ENCODE measurements around the gene CMTM2.

Gene CMTM2

DNA sequence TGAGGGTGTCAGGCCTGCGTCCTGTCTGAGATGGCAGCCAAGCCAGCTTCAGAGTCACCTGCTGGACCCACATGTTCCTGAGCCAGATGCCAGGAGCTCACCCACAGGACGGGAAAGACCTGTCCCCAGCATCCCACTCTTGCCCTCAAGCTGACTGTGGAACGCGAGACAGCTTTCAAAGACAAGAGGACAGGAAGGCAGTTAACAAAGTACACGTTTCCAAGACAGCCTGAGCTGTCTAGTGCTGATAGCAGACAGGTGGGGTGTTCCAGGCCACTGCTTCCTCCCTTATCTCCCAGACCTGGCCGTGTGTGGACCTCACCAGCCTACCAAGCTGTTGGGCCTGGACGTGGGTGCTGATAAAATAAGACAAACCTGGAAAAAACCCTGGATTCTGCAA is 38.5 kb downstream of the CMTM2 start:
- H2AK5ac ChIP-seq (ENCODE audit: low read length, severe bottlenecking) = peak overlapping the region; percentile 21
- peaks cover 8% of the 10 kb centered on the region for H3K79me1 ChIP-seq (replicated peaks; ENCODE audit: low read length, poor library complexity, severe bottlenecking)
- H2AFZ ChIP-seq (ENCODE audit: low read depth, low read length) = no peak overlapping the region
- no peak overlapping the region for H2BK15ac ChIP-seq (ENCODE audit: low read depth, poor library complexity, severe bottlenecking)
- no peak overlapping the region for H2BK120ac ChIP-seq (ENCODE audit: low read depth, low read length)
- no peak overlapping the region for H3K27ac ChIP-seq (ENCODE audit: low read length, poor library complexity, severe bottlenecking)
- 64% methylated on average over 7 of the region's 7 CpGs for WGBS
- peak overlapping the region; percentile 6 to 75 for H2BK12ac ChIP-seq (ENCODE audit: low read length in 2 of 2)
- no peak overlapping the region for H4K91ac ChIP-seq (ENCODE audit: low read length)
- peaks cover 32% of the 10 kb centered on the region for H3K4me1 ChIP-seq (ENCODE audit: control insufficient read depth, insufficient read depth, low read depth, low read length)
- H3K9ac ChIP-seq (ENCODE audit: low read length) = no peak overlapping the region
- no peak overlapping the region for H3K14ac ChIP-seq (ENCODE audit: low read length in 2 of 2)
- peaks cover 27 to 29% of the 10 kb centered on the region in 2 experiments for H3K36me3 ChIP-seq (ENCODE audit: control insufficient read depth in 1 of 2, insufficient read depth in 2 of 2, low read depth in 1 of 2, low read length in 2 of 2)
- H3K9me3 ChIP-seq (ENCODE audit: control insufficient read depth, low read length) = no peaks in the 10 kb centered on the region
- H3K4me3 ChIP-seq (ENCODE audit: insufficient read depth in 1 of 2, low read depth in 1 of 2, low read length in 2 of 2) = no peak overlapping the region
- H3K23ac ChIP-seq (ENCODE audit: low read length in 2 of 2) = no peak overlapping the region
- DNase-seq = peak; percentile 14
- no peak overlapping the region for H3K18ac ChIP-seq (ENCODE audit: low read depth in 1 of 2, low read length in 2 of 2)
- H3K4me2 ChIP-seq (ENCODE audit: low read length, poor library complexity, severe bottlenecking) = no peak overlapping the region
- H4K8ac ChIP-seq (ENCODE audit: low read length) = no peak overlapping the region
- H3K27me3 ChIP-seq (ENCODE audit: control insufficient read depth in 1 of 2, insufficient read depth in 1 of 2, low read length in 2 of 2) = no peaks in the 10 kb centered on the region
- H2BK5ac ChIP-seq (ENCODE audit: low read depth, low read length, poor library complexity, severe bottlenecking) = no peak overlapping the region
- no peak overlapping the region for H3K4ac ChIP-seq (ENCODE audit: low read depth in 1 of 2, low read length in 2 of 2)

DNA sequence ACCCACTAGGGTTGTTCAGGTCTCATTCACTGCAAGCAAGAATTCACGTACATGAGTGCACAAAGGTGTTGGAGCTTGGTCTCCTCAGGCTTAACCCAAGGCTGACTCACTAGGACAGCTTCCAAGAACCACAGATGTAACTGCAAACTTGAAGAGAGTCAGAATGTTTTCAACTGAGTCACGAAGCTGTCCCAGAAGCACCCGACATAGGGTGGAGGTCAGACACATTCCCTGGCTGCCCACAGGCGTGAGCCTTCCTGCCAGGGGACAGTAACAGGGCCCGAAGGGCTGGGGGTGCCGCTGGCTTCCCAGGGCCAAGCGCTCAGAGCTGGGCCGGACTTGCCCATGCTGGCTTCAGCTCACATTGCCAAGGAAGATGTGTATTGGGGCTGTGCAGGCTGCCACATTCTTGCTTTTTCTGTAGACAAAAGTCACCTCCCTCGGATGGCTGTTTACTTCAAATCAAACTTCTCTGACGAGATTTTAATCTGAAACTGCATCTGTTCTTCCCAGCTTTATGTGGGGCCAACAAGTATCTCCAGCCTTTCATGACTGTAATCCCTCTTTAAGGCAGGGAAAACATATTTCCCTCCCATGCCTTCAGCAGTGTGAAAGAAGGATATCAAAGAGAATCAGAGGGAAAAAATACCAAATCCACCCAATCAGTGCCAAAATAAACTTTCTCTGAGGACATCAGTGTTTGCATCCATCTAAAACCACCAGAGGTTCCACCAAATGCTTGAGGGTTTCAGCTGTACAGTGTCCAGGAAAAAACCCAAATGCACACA is 39.5 kb downstream of the CMTM2 start:
- Histone ChIP-seq H3K79me1 (replicated peaks; ENCODE audit: low read length, poor library complexity, severe bottlenecking) (peaks cover 4% of the 10 kb centered on the region), H2BK5ac (ENCODE audit: low read depth, low read length, poor library complexity, severe bottlenecking) (no peak overlapping the region), H2BK12ac (ENCODE audit: low read length in 2 of 2) (peak overlapping the region in 1 of 2 experiments; percentile 11), H3K27me3 (ENCODE audit: control insufficient read depth in 1 of 2, insufficient read depth in 1 of 2, low read length in 2 of 2) (no peaks in the 10 kb centered on the region), H3K4me2 (ENCODE audit: low read length, poor library complexity, severe bottlenecking) (peak overlapping the region; percentile 23), H3K36me3 (ENCODE audit: control insufficient read depth in 1 of 2, insufficient read depth in 2 of 2, low read depth in 1 of 2, low read length in 2 of 2) (peaks cover 17 to 25% of the 10 kb centered on the region in 2 experiments), H3K14ac (ENCODE audit: low read length in 2 of 2) (no peak overlapping the region), H3K23ac (ENCODE audit: low read length in 2 of 2) (no peak overlapping the region), H3K9me3 (ENCODE audit: control insufficient read depth, low read length) (no peaks in the 10 kb centered on the region), H3K4me3 (ENCODE audit: insufficient read depth in 1 of 2, low read depth in 1 of 2, low read length in 2 of 2) (peak overlapping the region in 1 of 2 experiments; percentile 51), H2BK15ac (ENCODE audit: low read depth, poor library complexity, severe bottlenecking) (no peak overlapping the region), H3K4ac (ENCODE audit: low read depth in 1 of 2, low read length in 2 of 2) (peak overlapping the region in 1 of 2 experiments; percentile 10), H3K4me1 (ENCODE audit: control insufficient read depth, insufficient read depth, low read depth, low read length) (peaks cover 32% of the 10 kb centered on the region), H3K9ac (ENCODE audit: low read length) (peak overlapping the region; percentile 67), H2BK120ac (ENCODE audit: low read depth, low read length) (no peak overlapping the region), H2AK5ac (ENCODE audit: low read length, severe bottlenecking) (peak overlapping the region; percentile 46), H3K18ac (ENCODE audit: low read depth in 1 of 2, low read length in 2 of 2) (peak overlapping the region; percentile 27 to 67), H4K91ac (ENCODE audit: low read length) (no peak overlapping the region), H4K8ac (ENCODE audit: low read length) (no peak overlapping the region), H3K27ac (ENCODE audit: low read length, poor library complexity, severe bottlenecking) (peak overlapping the region; percentile 73), H2AFZ (ENCODE audit: low read depth, low read length) (no peak overlapping the region)
- 36% methylated on average over 10 of the region's 10 CpGs for WGBS
- peak; percentile 93 for DNase-seq

- Histone ChIP-seq H2BK15ac (ENCODE audit: low read depth, poor library complexity, severe bottlenecking) (no peak overlapping the region), H2AFZ (ENCODE audit: low read depth, low read length) (no peak overlapping the region), H2BK120ac (ENCODE audit: low read depth, low read length) (no peak overlapping the region), H3K9ac (ENCODE audit: low read length) (peak overlapping the region; percentile 67), H3K4me2 (ENCODE audit: low read length, poor library complexity, severe bottlenecking) (no peak overlapping the region), H3K18ac (ENCODE audit: low read depth in 1 of 2, low read length in 2 of 2) (peak overlapping the region in 1 of 2 experiments; percentile 13), H4K91ac (ENCODE audit: low read length) (peak overlapping the region; percentile 85), H3K27ac (ENCODE audit: low read length, poor library complexity, severe bottlenecking) (peak overlapping the region; percentile 73), H3K4me1 (ENCODE audit: control insufficient read depth, insufficient read depth, low read depth, low read length) (peaks cover 32% of the 10 kb centered on the region), H3K4ac (ENCODE audit: low read depth in 1 of 2, low read length in 2 of 2) (no peak overlapping the region), H3K4me3 (ENCODE audit: insufficient read depth in 1 of 2, low read depth in 1 of 2, low read length in 2 of 2) (peak overlapping the region in 1 of 2 experiments; percentile 34), H3K27me3 (ENCODE audit: control insufficient read depth in 1 of 2, insufficient read depth in 1 of 2, low read length in 2 of 2) (no peaks in the 10 kb centered on the region), H3K36me3 (ENCODE audit: control insufficient read depth in 1 of 2, insufficient read depth in 2 of 2, low read depth in 1 of 2, low read length in 2 of 2) (peaks cover 8 to 16% of the 10 kb centered on the region in 2 experiments), H3K23ac (ENCODE audit: low read length in 2 of 2) (no peak overlapping the region), H4K8ac (ENCODE audit: low read length) (peak overlapping the region; percentile 83), H2BK12ac (ENCODE audit: low read length in 2 of 2) (peak overlapping the region in 1 of 2 experiments; percentile 95), H2AK5ac (ENCODE audit: low read length, severe bottlenecking) (no peak overlapping the region), H3K9me3 (ENCODE audit: control insufficient read depth, low read length) (no peaks in the 10 kb centered on the region), H3K79me1 (replicated peaks; ENCODE audit: low read length, poor library complexity, severe bottlenecking) (peaks cover 4% of the 10 kb centered on the region), H3K14ac (ENCODE audit: low read length in 2 of 2) (no peak overlapping the region), H2BK5ac (ENCODE audit: low read depth, low read length, poor library complexity, severe bottlenecking) (no peak overlapping the region)
- DNase-seq = peak; percentile 69
- 63% methylated on average over 8 of the region's 12 CpGs for WGBS
Observed at GRCh38 chr16:66619534-66620428, 40.5 kb downstream of the CMTM2 start.

DNA sequence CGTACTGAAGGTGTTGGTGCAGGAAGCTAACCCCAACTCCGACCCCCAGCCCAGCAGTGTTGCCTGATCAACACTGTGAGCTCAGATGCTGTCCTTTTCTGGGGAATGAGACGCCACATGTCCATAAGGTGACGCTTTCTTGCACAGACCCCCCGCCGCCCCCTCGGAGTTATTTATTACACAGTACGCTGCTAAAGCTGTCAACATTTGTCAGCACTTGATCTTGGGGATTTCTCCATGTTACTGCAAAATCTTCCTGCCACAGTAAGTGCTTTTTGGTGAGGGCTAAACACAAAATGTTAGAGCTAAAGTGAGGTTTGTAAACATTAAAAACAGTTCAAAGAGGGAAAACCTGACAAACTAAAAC is 41.1 kb downstream of the CMTM2 start:
- no peak overlapping the region for H3K23ac ChIP-seq (ENCODE audit: low read length in 2 of 2)
- H3K4me1 ChIP-seq (ENCODE audit: control insufficient read depth, insufficient read depth, low read depth, low read length) = peaks cover 31% of the 10 kb centered on the region
- no peak overlapping the region for H3K27ac ChIP-seq (ENCODE audit: low read length, poor library complexity, severe bottlenecking)
- H3K4me2 ChIP-seq (ENCODE audit: low read length, poor library complexity, severe bottlenecking) = no peak overlapping the region
- no peaks in the 10 kb centered on the region for H3K27me3 ChIP-seq (ENCODE audit: control insufficient read depth in 1 of 2, insufficient read depth in 1 of 2, low read length in 2 of 2)
- H3K4ac ChIP-seq (ENCODE audit: low read depth in 1 of 2, low read length in 2 of 2) = no peak overlapping the region
- H4K91ac ChIP-seq (ENCODE audit: low read length) = peak overlapping the region; percentile 85
- peak overlapping the region; percentile 83 for H4K8ac ChIP-seq (ENCODE audit: low read length)
- peak overlapping the region in 1 of 2 experiments; percentile 13 for H3K18ac ChIP-seq (ENCODE audit: low read depth in 1 of 2, low read length in 2 of 2)
- peak; percentile 10 for DNase-seq
- no peak overlapping the region for H2BK120ac ChIP-seq (ENCODE audit: low read depth, low read length)
- no peak overlapping the region for H2BK5ac ChIP-seq (ENCODE audit: low read depth, low read length, poor library complexity, severe bottlenecking)
- H2BK12ac ChIP-seq (ENCODE audit: low read length in 2 of 2) = peak overlapping the region in 1 of 2 experiments; percentile 95
- 37% methylated on average over 8 of the region's 8 CpGs for WGBS
- no peak overlapping the region for H3K4me3 ChIP-seq (ENCODE audit: insufficient read depth in 1 of 2, low read depth in 1 of 2, low read length in 2 of 2)
- no peaks in the 10 kb centered on the region for H3K9me3 ChIP-seq (ENCODE audit: control insufficient read depth, low read length)
- no peak overlapping the region for H2AFZ ChIP-seq (ENCODE audit: low read depth, low read length)
- H3K36me3 ChIP-seq (ENCODE audit: control insufficient read depth in 1 of 2, insufficient read depth in 2 of 2, low read depth in 1 of 2, low read length in 2 of 2) = peaks cover 6 to 14% of the 10 kb centered on the region in 2 experiments
- no peak overlapping the region for H2BK15ac ChIP-seq (ENCODE audit: low read depth, poor library complexity, severe bottlenecking)
- no peak overlapping the region for H3K14ac ChIP-seq (ENCODE audit: low read length in 2 of 2)
- no peak overlapping the region for H3K9ac ChIP-seq (ENCODE audit: low read length)
- peaks cover 4% of the 10 kb centered on the region for H3K79me1 ChIP-seq (replicated peaks; ENCODE audit: low read length, poor library complexity, severe bottlenecking)
- no peak overlapping the region for H2AK5ac ChIP-seq (ENCODE audit: low read length, severe bottlenecking)

Data from mesenchymal stem cell (in vitro differentiated cells and primary cell).